GM23248 (cell line): ENCODE results near the gene PPP2R2D.

ENCODE experiments used
- EZH2 ChIP-seq: fragments of 200-600 bp; sonication (generic); IDR thresholded peaks from 2 replicates; pipeline ENCODE4 v1.6.1; 2018; ENCODE audit warnings: antibody characterized with exemption, mild to moderate bottlenecking; ENCODE audit not compliant: insufficient read depth, poor library complexity, severe bottlenecking
- EZH2phosphoT487 ChIP-seq: fragments of 200-600 bp; sonication (generic); IDR thresholded peaks from 2 replicates; pipeline ENCODE4 v1.6.1; 2018; ENCODE audit warnings: antibody characterized with exemption, moderate library complexity, mild to moderate bottlenecking, low read depth; ENCODE audit not compliant: insufficient read depth

- TF ChIP-seq EZH2phosphoT487 (no peak), EZH2 (no peak)
These were observed 78.0 kb downstream of the PPP2R2D start for GRCh38 chr10:131978851-131979250.
